Hippocampal formation (tissue), 2 donors: ENCODE results near the gene CNDP2.
"Not testable (repeated sequence)": the region's sequence is repeated elsewhere in the genome, so short reads cannot be mapped to it uniquely, and the experiment has no call there.

ENCODE experiments used
- DNase-seq, 2 donors: peaks; one replicate each; lab custom pipeline; 2025; lab: John Stamatoyannopoulos, UW

The CNDP2 gene

GRCh38 chr18:74500372-74500771 lies 4.2 kb downstream of the CNDP2 start:
- DNase-seq, result no peak

DNA sequence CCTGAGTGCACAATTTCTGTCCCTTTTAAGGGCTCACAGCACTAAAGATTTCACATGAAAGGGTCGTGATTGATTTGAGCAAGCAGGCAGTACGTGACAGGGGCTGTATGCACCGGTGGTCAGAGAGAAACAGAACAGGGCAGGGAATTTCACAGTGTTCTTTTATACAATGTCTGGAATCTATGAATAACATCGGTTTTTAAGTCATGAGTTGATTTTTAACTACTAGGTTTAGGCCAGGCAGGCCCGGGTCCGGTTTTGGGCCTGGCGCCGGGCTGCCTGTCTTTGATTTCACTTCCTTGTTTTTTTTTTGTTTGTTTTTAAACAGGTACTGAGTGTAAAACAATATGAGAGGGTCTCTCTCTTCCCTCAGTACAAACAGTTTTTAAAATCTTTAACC lies 4.6 kb downstream of the CNDP2 start:
- not testable (repeated sequence) for DNase-seq

DNA sequence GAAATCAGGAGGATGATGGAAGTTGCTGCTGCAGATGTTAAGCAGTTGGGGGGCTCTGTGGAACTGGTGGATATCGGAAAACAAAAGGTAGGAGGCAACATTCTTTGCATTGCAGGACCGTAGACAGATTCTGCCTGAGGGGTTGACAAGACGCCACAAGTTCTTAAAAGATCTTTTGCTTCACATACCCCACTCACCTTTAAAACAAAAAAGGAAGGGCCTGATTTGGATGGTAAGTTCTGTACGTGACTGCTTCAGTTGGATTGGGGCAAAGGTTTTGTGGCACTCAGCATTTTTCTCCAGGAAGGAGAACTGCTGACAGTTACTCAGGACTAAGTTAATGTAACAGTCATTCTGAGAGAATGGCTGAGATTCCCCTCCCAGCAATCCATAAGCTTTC lies 5.2 kb downstream of the CNDP2 start:
- DNase-seq, result no peak

DNA sequence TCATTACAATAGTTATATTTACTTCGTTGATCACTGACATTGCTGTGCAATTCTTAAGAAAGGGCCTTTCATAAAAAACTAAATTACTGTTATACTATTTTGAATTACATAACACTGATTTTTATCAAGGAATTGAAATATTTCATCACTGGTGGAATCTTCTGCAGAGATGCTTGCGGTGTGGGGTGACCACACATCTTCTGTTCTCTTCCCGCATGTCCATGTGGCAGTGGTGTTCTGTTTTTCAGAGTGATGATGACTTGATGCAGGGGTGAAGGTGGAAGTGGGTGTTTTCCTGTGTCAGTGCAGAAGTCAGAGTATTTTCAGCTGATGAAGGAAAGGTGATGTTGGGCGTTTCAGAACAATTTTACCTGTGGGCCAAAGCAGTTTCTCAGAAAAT lies 7.0 kb downstream of the CNDP2 start:
- DNase-seq, result no peak

- DNase-seq, result no peak
Observed at GRCh38 chr18:74505776-74506175, 9.6 kb downstream of the CNDP2 start.

DNA sequence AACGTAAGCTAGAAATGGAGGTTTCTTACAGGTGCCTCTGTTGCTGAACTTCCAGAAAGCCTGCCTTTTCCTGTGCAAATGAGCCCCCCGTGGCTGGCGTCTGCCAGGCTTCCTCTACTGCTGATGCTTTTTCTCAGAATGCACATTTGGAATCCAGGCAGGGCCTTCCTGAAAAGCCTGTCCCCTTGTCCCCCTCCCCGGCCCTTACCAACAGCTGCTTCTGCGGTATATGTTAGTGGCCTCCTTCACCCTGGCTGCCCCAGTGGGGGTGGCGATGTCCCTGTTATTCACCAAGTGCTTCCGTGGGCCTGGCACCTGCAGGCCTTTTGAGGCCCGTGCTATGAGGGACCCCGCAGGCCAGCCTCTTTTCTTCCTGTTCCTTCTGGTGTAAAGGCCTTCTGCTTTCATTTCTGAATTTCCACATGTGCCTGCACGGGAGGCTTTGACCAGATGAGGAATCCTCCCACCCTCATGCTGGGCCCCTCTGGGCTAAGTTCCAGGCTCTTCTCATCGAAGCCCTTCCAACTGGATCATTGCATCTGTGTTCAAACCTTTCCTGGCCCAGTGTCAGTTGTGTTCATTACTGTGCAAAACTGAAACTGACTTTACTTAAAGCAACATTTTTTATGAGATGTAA lies 10.4 kb downstream of the CNDP2 start:
- no peak for DNase-seq

GRCh38 chr18:74507097-74507881 lies 11.1 kb downstream of the CNDP2 start:
- no peak for DNase-seq

DNA sequence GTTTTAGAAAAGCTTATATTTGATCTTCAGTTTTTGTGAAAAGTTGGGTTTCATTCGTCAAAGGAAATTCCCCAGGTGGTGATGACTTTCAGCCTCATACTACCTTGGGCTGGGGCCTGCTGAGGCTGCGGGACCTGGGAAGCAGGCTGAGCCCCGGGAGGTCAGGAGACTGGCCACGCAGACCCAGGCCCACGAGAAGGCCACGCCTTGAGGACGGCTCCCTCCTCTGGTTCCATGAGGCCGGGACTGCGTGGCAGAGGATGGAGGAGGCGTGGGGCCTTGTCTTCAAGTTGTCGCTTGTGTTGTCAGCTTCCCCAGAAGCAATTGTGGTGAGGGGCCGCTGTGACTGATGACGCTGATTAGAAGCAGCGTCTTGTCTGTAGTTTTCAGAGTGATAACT lies 11.8 kb downstream of the CNDP2 start:
- no peak for DNase-seq

GRCh38 chr18:74508366-74508765 lies 12.2 kb downstream of the CNDP2 start:
- DNase-seq, result no peak

DNA sequence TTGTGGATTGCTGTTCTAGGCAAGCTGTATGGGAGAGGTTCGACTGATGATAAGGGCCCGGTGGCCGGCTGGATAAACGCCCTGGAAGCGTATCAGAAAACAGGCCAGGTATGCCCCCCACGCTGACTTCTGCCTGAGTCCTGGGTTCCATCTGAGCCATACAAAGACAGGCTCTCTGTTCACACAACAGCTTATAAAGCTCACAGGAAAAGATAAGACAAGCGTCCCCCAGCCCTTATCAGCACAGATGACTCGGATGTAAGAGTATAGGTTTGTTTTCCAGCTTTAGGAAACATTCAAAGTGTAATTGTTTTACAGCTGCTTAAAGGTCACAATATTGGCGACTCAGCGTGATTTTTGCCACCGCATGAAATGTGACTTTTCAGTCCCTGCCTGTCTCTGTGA lies 12.7 kb downstream of the CNDP2 start:
- no peak for DNase-seq

DNA sequence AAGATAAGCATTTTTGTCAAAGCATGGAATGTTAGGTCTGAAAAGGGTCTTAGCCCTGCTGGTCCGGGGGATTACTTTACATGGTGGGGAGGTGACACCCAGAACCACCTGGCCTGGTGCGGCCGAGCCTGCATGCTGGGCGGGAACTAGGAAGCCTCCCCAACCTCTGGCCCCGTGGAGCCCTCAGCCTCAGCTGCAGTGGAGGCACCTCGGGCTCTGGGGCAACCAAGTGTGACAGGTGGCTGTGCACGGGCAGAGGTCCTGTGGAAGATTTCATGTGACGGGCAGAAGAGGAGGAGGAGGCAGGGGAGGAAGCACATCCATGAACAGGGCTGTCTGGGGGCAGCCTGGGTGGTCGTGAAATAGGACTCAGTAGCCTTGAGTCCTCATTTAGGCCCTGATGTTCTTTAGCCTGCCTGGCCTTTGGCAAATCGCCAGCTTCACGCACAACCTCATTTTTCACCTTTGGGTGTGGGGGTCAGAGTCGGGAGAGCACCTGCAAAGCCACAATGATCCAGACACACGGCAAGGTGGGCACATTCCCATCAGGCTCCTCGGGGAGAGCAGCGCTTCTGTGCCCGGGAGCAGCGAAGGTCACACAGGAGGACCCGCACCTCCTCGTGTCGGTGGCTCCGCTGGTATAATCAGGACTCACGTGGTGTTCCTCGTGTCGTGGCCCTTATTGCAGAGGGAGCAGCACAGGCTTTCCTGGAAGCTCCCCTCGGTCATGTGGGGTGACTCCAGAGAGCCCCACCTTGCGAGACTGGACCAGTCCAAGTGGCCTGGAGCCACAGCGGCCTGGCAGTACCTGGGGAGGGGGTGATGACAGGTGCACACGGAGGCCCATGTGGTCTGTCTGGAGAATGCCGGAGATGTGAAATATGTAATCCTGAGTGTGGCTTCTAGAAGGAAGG lies 13.9 kb downstream of the CNDP2 start:
- no peak for DNase-seq

DNA sequence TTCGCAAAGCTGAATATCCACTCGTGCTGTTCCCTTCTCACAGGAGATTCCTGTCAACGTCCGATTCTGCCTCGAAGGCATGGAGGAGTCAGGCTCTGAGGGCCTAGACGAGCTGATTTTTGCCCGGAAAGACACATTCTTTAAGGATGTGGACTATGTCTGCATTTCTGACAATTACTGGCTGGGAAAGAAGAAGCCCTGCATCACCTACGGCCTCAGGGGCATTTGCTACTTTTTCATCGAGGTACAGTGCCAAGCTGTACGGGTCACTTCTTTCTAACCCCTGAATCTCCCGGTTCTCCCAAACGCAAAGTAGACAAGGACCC lies 14.6 kb downstream of the CNDP2 start:
- DNase-seq, result no peak

- DNase-seq, result peak in 1 of 2 donors; percentile 56
Observed at GRCh38 chr18:74511823-74512222, 15.7 kb downstream of the CNDP2 start.

GRCh38 chr18:74512321-74513053 lies 16.3 kb downstream of the CNDP2 start:
- peak; percentile 86 to 90 for DNase-seq

DNA sequence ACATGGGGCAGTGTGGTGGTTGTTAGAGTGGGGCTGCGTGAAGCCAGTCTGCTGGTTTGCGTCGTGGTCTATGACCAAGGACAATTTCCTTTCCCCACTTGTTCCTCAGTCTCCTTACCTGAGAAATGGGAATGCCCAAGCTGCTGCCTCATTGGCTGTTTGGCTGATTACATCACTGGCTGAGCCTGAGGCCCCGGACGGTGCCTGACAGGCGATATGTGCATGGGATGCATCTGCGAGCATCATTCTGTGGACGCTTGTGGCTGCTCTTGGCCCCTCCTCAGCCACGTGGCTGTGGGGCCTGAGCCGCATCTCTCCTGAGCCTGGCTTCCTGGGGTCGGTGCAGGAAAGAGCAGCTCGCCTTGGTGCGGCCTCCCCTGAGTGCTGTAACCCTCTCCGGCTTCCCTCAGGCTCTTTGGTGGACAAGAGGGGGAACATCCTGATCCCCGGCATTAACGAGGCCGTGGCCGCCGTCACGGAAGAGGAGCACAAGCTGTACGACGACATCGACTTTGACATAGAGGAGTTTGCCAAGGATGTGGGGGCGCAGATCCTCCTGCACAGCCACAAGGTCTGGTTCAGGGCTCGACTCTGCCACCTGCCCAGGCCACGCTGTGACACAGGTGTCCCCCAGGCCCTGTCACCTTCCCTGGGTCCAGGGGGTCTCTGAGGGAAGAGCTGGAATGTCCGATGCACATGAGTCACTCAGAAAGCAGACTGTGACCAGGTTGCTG lies 17.2 kb downstream of the CNDP2 start:
- DNase-seq, result no peak

DNA sequence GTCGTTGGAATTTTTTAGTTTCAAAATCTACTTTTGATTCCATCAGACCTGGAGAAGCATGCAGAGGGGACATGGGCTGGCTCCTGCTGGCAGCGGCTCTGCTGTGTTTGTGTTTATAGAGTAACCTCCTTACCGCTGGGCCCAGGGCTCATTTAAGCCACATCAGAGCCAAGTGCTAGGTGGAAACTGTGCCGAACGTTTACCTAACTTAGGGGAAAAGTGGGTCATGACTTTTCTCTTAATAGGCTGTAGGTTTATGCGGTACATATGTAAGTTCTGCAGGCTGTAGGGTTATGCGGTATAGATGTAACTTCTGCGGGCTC lies 17.7 kb downstream of the CNDP2 start:
- no peak for DNase-seq

GRCh38 chr18:74514860-74515495 lies 18.8 kb downstream of the CNDP2 start:
- no peak for DNase-seq

GRCh38 chr18:74515620-74516231 lies 19.6 kb downstream of the CNDP2 start:
- no peak for DNase-seq

- no peak for DNase-seq
Observed at GRCh38 chr18:74516271-74517235, 20.4 kb downstream of the CNDP2 start.
